DND-41 (cell line): ENCODE data around the gene PIK3CD.

ENCODE experiments used
- CTCF ChIP-seq: IDR thresholded peaks from 2 replicates; pipeline ENCODE4 v1.5.1; 2012; ENCODE audit warnings: borderline replicate concordance, low read length, moderate library complexity, mild to moderate bottlenecking; ENCODE audit not compliant: poor library complexity, severe bottlenecking; ENCODE audit errors: extremely low read depth
- EZH2 ChIP-seq: IDR thresholded peaks from 3 replicates; pipeline ENCODE4 v1.6.1; 2012; ENCODE audit warnings: borderline replicate concordance, low read depth, mild to moderate bottlenecking, moderate library complexity, low read length, inconsistent platforms; ENCODE audit not compliant: severe bottlenecking

GRCh38 chr1:9699361-9699760 is 47.8 kb downstream of the PIK3CD start:
- TF ChIP-seq CTCF (no peak), EZH2 (no peak)
